Small intestine (tissue), 7 donors: Measurements from ENCODE around the gene DNAJB8. TPM values are rescaled to one million over a fixed set of nuclear protein-coding genes. Genes with fewer than 3 reads are reported as not detected.

Source experiments
- DNase-seq, 2 donors: peaks; one replicate each; pipeline versions ENCODE4 v3.0.0 to v3.0.0-alpha.2; 2013
- FAIRE-seq: peaks from 2 replicates; lab custom pipeline; 2012; peaks lifted over from hg19 to GRCh38; lab: Jason Lieb, UNC
- H3K27ac ChIP-seq, 3 donors: one replicate each; pipeline ENCODE4 v1.5.1; 2013; ENCODE audit warnings: low read length in 2 of 3, mild to moderate bottlenecking in 2 of 3, control low read depth in 1 of 3, inconsistent platforms in 1 of 3, low read depth in 1 of 3, moderate library complexity in 1 of 3
- H3K27me3 ChIP-seq, 3 donors: one replicate each; pipeline ENCODE4 v1.6.1; 2013; ENCODE audit warnings: low read length in 3 of 3, inconsistent platforms in 1 of 3; ENCODE audit not compliant: control insufficient read depth in 3 of 3, insufficient read depth in 3 of 3
- H3K36me3 ChIP-seq, 3 donors: one replicate each; pipeline ENCODE4 v1.6.1; 2013; ENCODE audit warnings: low read length in 3 of 3, inconsistent platforms in 1 of 3, low read depth in 1 of 3, mild to moderate bottlenecking in 1 of 3, moderate library complexity in 1 of 3; ENCODE audit not compliant: control insufficient read depth in 3 of 3, insufficient read depth in 2 of 3
- H3K4me1 ChIP-seq, 3 donors: one replicate each; pipeline ENCODE4 v1.6.1; 2013; ENCODE audit warnings: low read length in 2 of 3, inconsistent platforms in 1 of 3, low read depth in 1 of 3, mild to moderate bottlenecking in 1 of 3, moderate library complexity in 1 of 3; ENCODE audit not compliant: control insufficient read depth in 3 of 3, insufficient read depth in 2 of 3
- H3K4me3 ChIP-seq, 3 donors: one replicate each; pipeline ENCODE4 v1.5.1; 2013; ENCODE audit warnings: low read length in 3 of 3, control low read depth in 1 of 3, inconsistent platforms in 1 of 3, low read depth in 1 of 3, mild to moderate bottlenecking in 1 of 3, moderate library complexity in 1 of 3
- H3K9me3 ChIP-seq, 2 donors: one replicate each; pipeline ENCODE4 v1.6.1; 2013; ENCODE audit warnings: low read depth in 1 of 2, low read length in 1 of 2; ENCODE audit not compliant: control insufficient read depth in 2 of 2, insufficient read depth in 1 of 2
- WGBS, 3 donors: extraction: QIAGEN DNeasy Blood & Tissue Kit; methylation state at CpG; one replicate each; pipeline ENCODE4 v1.1.7; 2013; 5-methylcytosine and 5-hydroxymethylcytosine counted together
- polyA plus RNA-seq, 4 donors: library from polyadenylated mRNA; stranded (reverse) in 3 of 4; unstranded in 1 of 4; fragments of 200-250 nt in 3 of 4; fragments of 120-200 nt in 1 of 4; gene quantifications; one replicate each; pipeline versions ENCODE4 v1.2.1 to v1.2.3, GENCODE V29; 2013
- donor health status: healthy with polysubstance abuse.
- donor health status: control.
- donor health status: control.
- donor health status: Bipolar disorder and iron deficiency.
- donor health status: healthy.

The DNAJB8 gene
- polyA plus RNA-seq, 4 donors: not detected

DNA sequence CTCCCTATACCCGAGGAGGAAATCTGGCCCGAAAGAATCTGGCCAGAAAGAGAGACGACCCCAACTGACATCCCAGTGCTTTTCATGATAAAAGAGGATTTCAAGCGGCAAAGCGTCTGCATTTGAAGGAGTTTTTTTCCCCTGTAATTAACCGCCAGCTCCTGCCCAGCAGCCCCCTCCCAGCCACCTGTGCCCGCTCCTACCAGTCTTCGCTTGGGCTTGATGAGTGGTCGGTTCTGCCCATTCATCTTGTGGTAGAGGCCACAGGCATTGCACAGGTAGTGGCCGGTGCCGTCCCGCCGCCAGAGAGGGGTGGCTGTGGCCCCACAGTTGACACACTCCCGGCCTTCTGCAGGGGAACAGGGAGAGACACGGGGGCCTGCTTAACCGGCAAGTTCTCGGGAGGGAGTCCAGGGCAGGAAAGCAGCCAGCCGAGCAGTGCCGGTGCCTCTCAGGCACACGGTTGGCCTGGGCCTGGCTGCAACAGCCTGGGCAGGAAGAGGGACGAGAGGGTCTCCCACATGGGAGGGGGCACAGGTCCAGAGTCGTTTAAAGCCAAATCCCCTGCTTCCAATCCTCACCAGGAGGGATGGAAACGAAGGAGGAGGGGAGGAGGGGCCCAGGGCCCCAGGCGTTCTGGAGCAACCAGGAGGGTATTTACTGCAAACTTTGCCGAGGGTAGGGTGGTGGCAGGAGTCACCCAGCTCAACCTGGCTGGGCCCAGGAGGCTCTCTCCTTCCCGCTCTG lies 17.1 kb upstream of the DNAJB8 start:
- WGBS, 3 donors: 6 to 11% (median 7%) methylated on average over 24 to 26 of the region's 26 CpGs
- Histone ChIP-seq H3K9me3 (no peaks in the 10 kb centered on the region), H3K4me3 (no peak overlapping the region), H3K36me3 (peaks cover 0 to 3% (median 0%) of the 10 kb centered on the region in 3 donors), H3K27me3 (peaks cover 25 to 99% (median 57%) of the 10 kb centered on the region in 3 donors), H3K27ac (peak overlapping the region in 2 of 3 donors; percentile 48 to 51), H3K4me1 (peaks cover 0 to 25% (median 7%) of the 10 kb centered on the region in 3 donors)
- FAIRE-seq (no peak), DNase-seq (peak in 1 of 2 donors; percentile 40)

- peak overlapping the region in 2 of 3 donors; percentile 48 to 51 for H3K27ac ChIP-seq
- H3K27me3 ChIP-seq: peaks cover 23 to 97% (median 49%) of the 10 kb centered on the region in 3 donors
- no peak overlapping the region for H3K4me3 ChIP-seq
- H3K36me3 ChIP-seq: peaks cover 0 to 3% (median 0%) of the 10 kb centered on the region in 3 donors
- DNase-seq: peak in 1 of 2 donors; percentile 20
- H3K9me3 ChIP-seq: no peaks in the 10 kb centered on the region
- H3K4me1 ChIP-seq: peaks cover 0 to 17% (median 5%) of the 10 kb centered on the region in 3 donors
- no peak for FAIRE-seq
- 6 to 12% (median 6%) methylated on average over 32 to 33 of the region's 33 CpGs for WGBS, 3 donors
Observed at GRCh38 chr3:128482666-128483656, 16.3 kb upstream of the DNAJB8 start.

GRCh38 chr3:128482175-128482574 lies 15.5 kb upstream of the DNAJB8 start:
- WGBS, 3 donors: 10 to 37% (median 29%) methylated on average over 11 of the region's 11 CpGs
- FAIRE-seq (no peak), DNase-seq (no peak)
- Histone ChIP-seq H3K4me3 (no peak overlapping the region), H3K9me3 (no peaks in the 10 kb centered on the region), H3K27me3 (peaks cover 15 to 97% (median 45%) of the 10 kb centered on the region in 3 donors), H3K27ac (no peak overlapping the region), H3K4me1 (peaks cover 0 to 13% (median 1%) of the 10 kb centered on the region in 3 donors), H3K36me3 (peaks cover 0 to 3% (median 0%) of the 10 kb centered on the region in 3 donors)

GRCh38 chr3:128481438-128481942 lies 14.8 kb upstream of the DNAJB8 start:
- peaks cover 0 to 6% (median 0%) of the 10 kb centered on the region in 3 donors for H3K4me1 ChIP-seq
- H3K9me3 ChIP-seq: no peaks in the 10 kb centered on the region
- H3K27ac ChIP-seq: no peak overlapping the region
- H3K27me3 ChIP-seq: peaks cover 10 to 97% (median 39%) of the 10 kb centered on the region in 3 donors
- FAIRE-seq (no peak), DNase-seq (peak in 1 of 2 donors; percentile 16)
- WGBS, 3 donors: 13 to 33% (median 32%) methylated on average over 17 to 19 of the region's 19 CpGs
- H3K4me3 ChIP-seq: no peak overlapping the region
- peaks cover 0 to 3% (median 0%) of the 10 kb centered on the region in 3 donors for H3K36me3 ChIP-seq

DNA sequence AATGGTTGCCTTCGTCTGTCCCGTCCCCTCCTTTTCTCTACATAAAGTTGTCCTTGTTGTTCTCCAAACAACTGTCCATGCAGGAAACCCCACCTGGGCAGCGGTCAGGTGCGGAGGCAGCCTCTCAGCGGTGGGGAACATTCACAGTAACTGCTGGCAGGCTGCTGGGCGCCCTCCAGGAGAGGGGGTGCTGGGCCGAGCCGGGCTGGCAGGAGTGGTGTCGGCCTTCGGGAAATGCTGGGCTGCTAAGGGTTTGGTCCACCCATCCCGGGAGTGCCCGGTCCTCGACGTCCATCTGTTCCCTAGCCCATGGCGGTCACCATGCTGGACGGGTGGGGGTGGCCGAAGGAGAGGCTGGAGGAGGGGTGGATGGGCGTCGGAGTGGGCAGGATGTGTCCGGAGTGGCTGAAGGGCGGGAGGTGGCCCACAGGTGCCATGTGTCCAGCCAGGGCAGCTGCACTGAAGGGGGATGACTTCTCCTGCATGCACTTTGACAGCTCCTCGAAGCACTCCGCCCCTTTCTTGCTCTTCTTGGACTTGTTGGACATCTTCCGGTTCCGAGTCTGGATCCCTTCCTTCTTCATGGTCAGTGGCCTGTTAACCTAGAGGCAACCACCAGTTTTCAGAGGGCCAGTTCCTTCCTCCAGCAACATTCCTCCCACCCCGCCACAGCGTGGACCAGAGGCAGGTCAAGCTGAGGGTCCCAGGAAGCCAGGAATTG lies 14.2 kb upstream of the DNAJB8 start:
- Histone ChIP-seq H3K27ac (no peak overlapping the region), H3K9me3 (no peaks in the 10 kb centered on the region), H3K36me3 (peaks cover 0 to 3% (median 0%) of the 10 kb centered on the region in 3 donors), H3K4me1 (peaks cover 0 to 6% (median 0%) of the 10 kb centered on the region in 3 donors), H3K27me3 (peaks cover 7 to 96% (median 39%) of the 10 kb centered on the region in 3 donors), H3K4me3 (no peak overlapping the region)
- WGBS, 3 donors: 53 to 64% (median 63%) methylated on average over 26 to 27 of the region's 27 CpGs
- no peak for DNase-seq
- FAIRE-seq: no peak

DNA sequence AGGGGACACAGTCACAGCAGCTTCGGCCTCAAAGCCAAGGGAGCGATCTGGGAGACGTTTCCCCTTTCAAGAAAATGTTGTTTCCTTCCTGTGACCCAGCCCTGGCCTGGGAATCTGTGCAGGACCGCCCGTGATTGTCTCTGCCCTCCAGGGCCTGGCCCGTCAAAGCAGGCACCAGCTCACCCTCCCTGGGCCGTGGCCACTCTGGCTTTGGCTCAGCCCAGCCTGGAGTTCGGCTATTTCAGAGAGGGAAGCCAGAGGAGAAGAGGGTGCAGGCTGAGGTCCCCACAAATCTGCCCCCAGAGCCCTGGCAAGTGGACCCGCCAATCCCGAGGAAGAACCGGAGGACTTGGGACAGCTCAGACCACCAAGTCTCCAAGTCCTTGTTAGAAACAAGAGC lies 13.6 kb upstream of the DNAJB8 start:
- Histone ChIP-seq H3K9me3 (no peaks in the 10 kb centered on the region), H3K27me3 (peaks cover 5 to 96% (median 33%) of the 10 kb centered on the region in 3 donors), H3K36me3 (peaks cover 0 to 3% (median 0%) of the 10 kb centered on the region in 3 donors), H3K4me1 (peaks cover 0 to 6% (median 0%) of the 10 kb centered on the region in 3 donors), H3K27ac (no peak overlapping the region), H3K4me3 (no peak overlapping the region)
- FAIRE-seq: no peak
- 50 to 56% (median 55%) methylated on average over 11 of the region's 11 CpGs for WGBS, 3 donors
- DNase-seq: no peak

GRCh38 chr3:128479558-128480086 lies 12.9 kb upstream of the DNAJB8 start:
- FAIRE-seq: no peak
- H3K36me3 ChIP-seq: no peaks in the 10 kb centered on the region
- H3K9me3 ChIP-seq: no peaks in the 10 kb centered on the region
- no peak overlapping the region for H3K27ac ChIP-seq
- WGBS, 3 donors: 65 to 69% (median 68%) methylated on average over 10 of the region's 10 CpGs
- no peak overlapping the region for H3K4me3 ChIP-seq
- no peak for DNase-seq
- peaks cover 0 to 6% (median 0%) of the 10 kb centered on the region in 3 donors for H3K4me1 ChIP-seq
- peaks cover under 1 to 92% (median 27%) of the 10 kb centered on the region in 3 donors for H3K27me3 ChIP-seq
